ENCODE data around the gene ANKRD62.
"Not testable (repeated sequence)": the region's sequence is repeated elsewhere in the genome, so short reads cannot be mapped to it uniquely, and the experiment has no call there.

ANKRD62 gene

DNA sequence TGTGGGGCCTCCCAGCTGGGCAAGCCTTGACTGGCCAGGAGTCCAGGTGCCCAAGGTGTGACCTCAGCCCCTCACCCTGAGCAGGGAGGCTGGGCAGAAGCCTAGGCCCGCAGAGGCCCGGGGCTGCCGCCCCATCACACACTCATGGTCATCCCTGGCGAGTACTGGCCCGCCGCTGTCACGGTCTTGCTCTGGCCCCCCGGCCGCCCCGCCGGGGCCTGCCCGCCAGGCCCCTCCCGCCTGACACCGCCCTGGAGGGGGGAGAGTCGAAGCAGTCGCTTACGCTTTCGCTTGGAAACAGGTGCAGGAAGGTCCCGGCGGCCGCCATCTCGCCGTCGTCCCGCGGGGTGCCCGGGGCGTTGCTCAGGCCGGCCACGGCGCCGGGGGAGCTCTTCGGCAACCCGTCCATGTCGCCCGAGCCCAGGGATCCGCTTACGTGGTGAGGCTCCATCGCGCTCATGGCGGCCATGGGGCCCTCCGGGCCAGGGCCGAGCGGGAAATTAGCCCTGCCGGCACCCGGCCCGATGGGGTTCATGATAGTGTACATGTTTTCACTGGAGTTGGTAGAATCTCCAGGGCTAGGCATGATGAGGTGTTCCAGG lies 26.6 kb upstream of the ANKRD62 start:
- DNase-seq: no peak

DNA sequence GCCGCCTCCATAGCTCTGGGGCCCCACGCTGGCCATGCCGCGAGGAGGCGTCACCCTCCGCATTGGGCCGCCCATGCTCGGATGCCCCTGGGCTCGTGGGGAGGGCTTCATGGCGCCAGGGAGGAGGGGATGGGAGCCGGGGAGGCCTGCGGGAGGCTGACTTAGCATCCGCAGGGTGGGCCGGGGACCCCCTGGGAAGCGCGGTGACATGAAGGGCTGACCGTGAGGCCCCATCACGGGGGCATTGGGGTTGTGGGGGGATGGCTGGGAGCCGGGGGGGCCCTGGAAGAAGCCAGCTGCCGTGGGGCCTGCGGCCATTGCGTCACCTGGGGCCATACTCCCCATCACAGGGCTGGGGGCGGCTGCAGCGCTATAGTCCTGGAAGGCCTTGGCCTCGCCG lies 26.0 kb upstream of the ANKRD62 start:
- DNase-seq: no peak

DNA sequence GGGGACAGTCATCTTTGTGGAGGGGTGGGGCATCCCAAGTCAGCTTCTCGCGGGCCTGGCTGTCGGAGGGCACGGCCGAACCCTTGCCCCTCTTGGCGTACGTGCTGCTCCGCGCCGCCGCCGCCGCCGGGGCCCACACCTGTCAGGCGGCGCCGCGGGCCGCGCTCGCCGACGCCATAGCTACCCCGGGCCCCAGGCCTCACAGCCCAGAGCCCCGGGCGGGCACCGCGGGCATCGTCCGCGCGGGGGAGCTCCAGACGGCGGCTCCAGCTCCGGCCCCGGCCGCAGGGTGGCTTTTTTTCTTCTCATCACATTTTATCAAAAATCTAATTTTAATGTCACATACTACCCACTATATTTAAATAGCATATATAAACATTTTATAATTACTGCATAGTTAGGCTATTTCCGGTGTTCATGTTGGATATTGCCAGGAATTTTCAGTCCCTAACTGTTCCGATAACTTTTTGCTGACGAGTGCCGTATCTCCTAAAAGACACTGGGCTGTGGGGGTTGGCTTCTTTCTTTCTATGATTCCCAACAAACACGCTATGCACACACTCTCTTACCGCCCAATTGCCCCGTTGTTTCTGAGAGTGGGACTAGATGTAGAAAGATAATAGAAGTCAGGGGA lies 25.2 kb upstream of the ANKRD62 start:
- DNase-seq: not testable (repeated sequence)

DNA sequence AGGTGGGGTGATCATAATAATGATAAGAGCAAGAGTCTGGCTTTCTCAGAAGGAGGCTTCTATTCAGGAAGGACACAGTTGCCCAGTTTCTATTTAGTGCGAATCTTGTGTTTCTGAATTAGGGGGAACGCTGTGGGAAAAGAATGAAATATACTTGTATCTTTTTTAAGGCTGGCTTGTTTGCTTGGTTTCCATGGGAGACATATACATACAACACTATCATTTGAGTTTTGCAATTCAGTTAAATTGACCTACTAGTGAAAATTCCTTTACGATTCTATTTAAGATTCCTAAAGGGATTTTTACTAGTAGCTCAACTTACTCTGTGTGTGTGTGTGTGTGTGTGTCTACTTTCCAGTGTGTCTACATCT lies 24.7 kb upstream of the ANKRD62 start:
- no peak for DNase-seq

DNA sequence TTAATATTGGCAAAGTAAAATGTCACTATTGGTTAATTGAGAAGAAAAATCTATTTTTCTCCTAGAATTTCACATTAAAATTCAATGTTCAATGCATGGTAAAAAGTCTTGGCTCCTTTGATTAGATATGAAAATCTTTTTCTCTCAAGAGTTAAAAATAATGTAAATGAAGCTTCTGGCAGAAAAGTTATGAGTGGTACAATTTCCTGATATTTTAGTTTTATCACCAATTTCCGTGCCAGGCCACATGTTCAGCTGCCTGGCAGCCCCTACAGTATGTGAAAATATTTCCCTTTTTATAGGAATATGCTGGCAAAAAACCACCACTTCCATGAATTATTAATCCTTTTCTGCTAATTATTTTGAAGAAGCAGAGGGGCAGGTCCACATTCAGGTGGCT lies 22.6 kb upstream of the ANKRD62 start:
- DNase-seq: not testable (repeated sequence)

DNA sequence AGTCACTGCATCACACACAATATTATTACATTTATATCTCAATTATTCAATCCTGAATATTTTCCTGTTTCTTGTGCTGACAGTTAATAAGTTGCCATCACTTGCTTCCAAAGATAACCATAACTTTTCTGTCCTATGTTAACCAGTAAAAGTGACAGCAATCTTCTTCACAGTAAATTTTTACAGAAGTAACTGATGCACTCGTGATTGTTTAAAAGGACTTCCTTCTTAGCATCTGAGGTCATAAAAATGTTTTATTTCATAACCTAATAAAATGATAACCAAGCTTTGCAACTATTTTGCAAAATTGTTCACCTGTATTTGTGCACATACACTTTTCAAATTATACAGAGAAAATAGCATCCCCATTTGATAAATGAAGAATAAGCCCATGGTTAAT lies 20.6 kb upstream of the ANKRD62 start:
- no peak for DNase-seq

DNA sequence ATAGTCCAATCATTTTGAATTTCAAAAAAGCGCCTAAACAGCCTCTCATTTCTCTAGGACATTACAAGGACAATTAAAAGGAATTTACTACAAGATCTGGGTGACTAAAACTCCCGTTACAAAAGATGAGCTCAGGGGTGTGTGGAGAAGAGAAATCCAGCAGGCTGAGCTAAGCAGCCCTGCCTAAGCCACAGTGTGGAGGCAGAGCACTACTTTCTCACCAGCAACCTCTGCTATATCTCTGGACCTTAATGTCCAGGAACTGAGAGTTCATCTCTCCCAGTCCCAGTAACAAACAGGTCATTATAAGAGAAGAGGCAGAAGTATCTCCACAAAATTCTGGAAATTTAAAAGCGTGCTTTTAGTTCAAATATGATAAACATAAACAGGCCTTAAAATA lies 18.9 kb upstream of the ANKRD62 start:
- DNase-seq: no peak

DNA sequence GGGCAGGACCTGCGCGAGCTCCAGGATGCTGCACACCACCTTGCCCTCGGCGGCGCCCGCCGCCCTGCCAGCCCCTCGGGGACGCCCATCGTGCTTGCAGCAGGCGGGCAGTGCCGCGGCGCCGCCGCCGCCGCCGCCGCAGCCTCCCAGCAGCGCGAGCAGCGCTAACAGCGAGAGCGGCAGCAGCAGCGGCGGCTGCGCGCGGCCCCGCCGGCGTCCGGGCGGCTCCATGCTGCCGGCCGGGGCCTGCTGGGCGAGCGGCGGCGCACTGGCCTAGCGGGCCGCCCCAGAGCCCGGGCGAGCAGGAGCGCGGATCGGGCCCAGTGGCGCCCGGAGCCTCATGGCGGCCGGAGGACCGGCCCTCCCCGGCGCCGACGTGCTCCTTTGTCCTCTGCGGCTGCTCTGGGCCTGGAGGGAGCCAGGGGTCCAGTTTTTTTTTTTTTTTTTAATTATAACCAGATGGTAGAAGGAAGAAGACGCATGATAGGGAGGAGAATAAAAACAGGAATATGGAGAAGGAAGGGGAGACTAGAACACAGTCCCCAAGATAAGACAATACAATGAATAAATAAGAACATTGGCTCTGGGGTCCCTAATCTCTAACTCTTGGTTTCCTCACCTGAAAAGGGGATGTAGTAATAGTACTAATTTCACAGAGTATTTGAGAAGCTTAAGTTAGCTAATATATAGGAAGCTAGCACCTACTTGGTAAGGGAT lies 17.1 kb upstream of the ANKRD62 start:
- DNase-seq: no peak

DNA sequence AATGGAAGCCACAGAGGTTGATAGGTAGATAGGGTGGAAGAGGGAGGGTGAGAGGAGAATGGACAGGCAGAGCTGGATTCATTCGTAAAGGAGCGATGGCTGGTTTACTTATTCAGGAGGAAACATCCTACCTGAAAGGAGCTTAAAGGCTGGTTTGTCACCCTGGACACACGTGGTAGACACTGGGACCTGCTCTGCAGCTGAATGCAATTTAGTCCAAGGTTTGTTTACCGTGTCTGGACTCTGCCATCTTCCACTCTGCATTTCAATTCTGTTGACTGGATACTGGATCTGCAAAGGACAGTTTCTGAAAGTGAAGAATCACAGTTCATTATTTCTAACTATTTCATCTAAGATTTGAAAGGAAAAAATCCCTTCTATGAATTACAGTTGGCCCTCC lies 15.6 kb upstream of the ANKRD62 start:
- not testable (repeated sequence) for DNase-seq

DNA sequence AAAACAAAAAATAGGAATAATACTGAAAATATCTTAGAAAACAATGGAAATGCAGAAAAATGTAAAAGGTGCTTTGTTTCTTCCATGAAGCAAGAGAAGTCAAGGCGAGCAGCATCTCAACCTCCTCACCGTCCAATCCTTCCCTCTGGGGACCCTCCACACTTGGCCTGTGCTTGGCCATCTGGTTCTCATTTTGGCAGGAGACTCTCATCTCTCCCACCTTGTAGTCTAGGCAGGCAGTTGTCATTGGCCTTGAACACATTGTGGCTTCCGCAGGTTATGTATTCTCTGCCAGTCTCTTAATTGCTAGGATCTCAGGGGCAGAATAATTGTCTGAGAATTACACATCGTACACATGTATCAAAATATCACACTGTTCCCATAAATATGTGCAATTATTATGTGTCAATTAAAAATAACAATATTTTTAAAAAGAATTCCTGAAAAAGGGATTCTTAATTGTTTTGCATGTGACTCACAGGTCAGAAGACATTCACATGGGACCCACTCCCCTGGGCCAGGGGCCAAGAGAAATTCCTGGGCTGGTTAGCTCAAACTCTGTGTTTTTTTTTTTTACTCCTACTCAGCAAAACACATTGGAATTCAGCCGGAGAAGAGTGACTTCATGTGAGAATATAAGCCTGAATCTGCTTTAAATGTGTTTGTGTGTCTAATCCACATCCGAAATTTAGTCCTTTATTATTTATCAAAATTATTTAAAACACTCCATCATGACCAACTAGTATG lies 14.0 kb upstream of the ANKRD62 start:
- no peak for DNase-seq

DNA sequence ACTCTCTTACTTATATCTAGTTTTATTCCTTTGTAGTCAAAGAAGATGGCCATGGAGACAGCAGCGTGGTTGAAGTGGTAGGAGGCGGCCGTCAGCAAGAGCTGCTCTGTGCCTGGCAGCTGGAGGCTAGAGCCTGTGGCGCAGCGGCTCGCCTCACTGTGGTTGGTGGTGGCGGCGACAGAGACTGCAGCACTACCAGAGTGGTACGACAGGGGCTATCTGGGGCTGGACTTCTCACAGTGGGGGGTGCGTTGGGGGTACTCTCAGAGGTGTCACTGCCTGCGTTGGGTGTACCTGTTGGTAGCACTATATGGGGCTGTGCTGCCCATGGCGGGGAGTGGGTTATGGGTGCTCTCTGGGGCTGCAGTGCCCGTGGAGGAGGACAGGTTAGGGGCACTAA lies 8.5 kb upstream of the ANKRD62 start:
- DNase-seq: no peak

DNA sequence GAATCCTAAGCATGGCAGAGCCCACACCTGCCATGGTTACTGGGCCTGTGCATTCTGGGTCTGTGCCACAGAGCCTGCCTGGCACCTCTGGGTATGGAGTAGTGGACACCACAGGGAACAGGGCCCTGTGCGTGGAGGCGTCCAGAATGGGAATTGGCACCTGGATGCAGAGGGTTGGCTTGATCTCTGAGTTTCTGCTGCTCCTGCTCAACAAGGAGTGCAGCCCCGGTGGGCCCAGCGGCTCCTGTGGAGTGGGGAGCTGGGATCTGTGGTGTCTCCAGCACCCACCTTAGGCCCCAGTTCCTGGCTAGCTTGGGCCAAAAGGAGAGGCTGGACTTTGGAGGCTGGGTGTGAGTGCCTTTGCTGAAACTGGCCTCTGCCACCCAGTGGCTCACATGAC lies 7.9 kb upstream of the ANKRD62 start:
- no peak for DNase-seq

DNA sequence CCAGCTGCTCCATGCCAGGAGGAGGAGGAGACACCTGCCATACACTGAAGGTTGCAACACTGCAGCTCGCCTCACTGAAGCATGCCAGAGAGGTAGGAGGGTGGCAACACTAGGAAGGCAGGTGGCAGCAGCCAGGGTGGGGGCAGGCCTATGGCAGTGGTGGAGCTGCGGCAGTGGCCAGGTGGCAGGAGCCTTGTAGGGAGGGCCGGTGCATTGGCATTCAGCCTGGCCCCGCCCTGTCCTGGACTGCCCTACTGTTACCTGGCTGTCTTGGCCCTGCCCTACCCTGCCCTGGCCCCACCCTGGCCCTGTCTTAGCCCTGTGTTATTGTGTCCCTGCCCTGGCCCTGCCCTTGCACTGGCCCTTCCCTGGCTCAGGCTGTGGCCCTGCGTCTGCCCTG lies 7.4 kb upstream of the ANKRD62 start:
- DNase-seq: no peak

DNA sequence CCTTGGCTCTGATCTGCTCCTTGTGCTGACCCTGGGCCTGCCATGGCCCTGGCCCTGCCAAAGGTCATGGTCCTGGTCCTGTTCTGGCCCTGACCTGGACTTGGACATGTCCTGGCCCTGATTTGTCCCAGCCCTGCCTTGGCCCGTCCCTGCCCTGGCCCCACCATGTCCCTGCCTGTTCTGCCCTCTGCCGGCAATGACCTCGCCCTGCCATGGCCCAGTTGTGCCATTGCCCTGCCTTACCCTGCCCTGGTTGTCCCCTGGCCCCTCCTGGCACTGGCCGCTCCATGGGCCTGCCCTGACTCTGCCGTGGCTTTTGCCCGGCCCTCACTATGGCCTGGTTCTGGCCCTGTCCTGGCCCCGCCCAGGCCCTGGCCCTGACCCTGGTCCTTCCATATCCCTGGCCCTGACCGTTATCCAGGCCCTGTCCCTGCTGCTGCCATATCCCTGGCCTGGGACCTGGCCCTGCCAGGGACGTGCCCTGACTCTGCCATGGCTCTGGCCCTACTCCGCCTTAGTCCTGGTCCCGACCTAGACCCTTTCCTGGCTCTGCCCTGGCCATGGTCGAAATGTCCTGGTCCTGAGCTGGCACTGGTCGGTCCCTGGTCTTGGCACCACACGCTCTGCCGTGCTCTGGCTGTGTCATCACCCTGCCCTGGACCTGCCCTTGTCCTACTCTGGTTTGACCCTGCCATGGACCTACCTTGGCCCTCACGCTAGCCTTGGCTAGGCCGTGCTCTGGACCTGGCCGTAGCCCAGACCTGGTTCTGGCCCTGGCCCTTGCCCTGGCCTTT lies 6.8 kb upstream of the ANKRD62 start:
- DNase-seq: no peak

DNA sequence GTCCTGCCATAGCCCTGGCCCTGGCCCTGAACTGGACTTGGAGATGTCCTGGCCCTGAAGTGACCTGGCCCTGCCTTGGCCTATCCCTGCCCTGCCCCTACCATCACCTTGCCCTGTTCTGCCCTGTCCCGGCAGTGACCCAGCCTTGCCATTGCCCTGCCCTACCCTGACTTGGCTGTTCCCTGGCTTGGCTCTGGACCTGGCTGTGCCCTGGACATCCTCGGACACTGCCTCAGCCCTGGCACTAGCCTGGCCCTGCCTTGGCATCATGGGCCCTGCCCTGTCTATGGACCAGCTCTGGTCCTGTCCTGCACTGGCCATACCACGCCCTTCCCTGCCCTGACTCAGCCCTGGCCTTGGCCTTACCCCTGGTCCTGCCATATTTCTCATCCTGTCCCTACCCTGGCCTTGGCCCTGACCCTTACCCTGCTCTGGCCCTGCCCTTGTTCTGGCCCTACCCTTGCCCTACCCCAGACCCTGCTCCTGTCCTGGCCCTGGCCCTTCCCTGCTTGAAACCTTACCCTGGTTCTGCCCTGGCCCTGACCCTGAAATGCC lies 6.1 kb upstream of the ANKRD62 start:
- DNase-seq: no peak

DNA sequence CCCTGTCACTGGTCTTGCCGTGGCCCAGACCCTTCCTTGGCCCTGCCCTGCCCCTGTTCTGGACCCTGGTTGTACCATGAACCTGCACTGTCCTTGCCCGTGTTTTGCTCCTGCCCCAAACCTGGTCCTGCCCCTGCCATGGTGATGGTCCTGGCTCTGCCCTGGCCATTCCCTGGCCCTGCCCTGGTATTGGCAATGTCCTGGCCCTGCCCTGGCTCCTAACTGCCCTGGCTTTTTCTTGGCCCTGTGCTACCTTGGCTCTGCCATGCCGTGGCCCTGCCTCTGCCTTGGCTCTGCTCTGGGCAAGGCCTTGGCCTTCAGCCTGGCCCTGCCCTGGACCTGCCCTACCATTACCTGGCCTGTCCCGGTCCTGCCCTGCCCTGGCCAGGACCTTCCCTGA lies 5.5 kb upstream of the ANKRD62 start:
- no peak for DNase-seq

DNA sequence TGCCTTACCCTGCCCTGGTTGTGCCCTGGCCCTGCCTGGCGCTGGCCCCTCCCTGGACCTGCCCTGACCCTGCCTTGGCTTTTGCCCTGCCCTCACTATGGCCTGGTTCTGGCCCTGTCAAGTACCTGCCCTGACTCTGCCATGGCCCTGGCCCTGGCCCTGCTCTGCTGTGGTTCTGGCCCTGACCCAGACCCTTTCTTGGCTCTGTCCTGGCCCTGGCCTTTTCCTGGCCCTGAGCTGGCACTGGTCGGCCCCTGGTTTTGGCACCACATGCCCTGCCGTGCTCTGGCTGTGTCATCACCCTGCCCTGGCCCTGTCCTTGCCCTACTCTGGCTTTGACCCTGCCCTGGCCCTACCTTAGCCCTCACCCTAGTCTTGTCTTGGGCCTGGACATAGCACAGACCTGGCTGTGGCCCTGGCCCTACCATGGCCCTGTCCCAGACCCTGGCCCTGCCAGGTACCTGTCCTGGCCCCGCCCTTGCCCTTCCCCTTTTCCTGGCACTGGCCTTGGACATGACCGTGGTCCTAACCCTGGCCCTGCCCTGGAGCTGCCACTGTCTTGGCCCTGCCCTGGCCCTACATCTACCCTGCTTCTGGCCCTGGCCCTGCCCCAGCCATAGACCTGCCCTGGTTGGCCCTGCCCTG lies 4.8 kb upstream of the ANKRD62 start:
- no peak for DNase-seq

DNA sequence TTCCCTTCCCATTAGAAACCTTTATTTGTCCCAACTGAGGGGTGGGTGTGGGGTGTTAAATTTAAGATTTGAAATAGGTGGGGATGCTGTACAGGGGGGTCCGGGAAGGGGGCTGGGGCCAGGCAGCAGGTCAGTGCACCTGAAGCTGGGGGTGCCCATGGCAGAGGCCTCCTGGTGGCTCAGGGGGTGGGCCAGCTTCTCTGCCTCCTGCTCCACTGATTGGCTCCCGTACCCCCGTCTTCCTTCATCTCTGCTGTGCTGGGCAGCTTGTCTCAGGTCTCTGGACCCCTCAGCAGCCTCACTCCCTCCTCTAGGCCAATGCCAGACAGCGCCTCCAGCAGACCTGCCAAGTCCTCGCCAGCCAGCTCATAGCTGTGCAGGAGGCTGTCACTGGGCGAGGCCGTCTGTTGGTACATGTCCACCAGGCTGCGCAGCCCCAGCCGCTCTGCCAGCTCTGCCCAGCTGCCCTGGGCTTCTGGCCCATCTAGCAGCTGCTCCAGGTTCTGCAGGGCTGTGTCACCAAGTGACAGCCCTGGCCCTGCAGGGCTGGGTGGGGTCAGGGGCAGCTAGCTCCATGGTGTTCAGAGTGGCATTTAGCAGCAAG lies 2.0 kb upstream of the ANKRD62 start:
- DNase-seq: no peak

DNA sequence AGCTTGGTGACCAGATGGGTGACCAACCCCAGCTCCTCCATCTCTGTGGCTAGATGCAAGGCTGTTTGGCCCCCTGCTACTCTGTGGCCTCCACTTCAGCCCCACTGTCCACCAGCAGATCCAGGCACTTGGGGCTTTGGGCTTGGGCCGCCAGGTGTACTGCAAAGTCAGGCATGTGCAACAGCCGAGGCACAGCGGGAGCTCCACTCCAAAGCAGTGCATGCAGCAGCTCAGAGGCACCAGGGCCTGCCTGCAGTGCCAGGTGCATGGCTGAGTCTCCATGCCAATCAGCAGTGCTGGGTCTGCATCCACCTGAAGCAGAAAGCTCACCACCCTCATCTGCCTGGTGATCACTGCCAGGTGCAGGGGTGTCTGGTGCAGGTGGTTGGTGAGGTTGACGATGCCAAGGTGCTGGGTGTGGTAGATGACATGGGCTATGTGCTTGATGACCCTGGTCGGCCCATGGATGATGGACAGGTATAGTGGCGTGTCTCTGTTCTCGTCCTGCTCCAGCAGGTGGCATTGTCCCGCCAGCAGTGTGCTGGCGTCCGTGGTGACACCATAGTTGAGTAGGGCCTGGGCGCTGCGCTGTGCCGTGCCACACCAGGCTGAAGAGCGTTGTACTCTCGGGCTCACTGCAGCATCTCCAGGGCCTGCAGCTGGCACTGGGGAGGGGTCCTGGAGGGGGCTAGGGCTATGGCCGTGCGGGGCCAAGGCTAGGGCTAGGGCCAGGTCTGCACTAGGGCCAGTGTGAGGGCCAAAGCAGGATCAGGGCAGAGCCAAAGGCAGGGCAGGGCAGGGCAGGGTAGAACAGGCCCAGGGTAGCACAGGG lies 1.0 kb upstream of the ANKRD62 start:
- DNase-seq: no peak

DNA sequence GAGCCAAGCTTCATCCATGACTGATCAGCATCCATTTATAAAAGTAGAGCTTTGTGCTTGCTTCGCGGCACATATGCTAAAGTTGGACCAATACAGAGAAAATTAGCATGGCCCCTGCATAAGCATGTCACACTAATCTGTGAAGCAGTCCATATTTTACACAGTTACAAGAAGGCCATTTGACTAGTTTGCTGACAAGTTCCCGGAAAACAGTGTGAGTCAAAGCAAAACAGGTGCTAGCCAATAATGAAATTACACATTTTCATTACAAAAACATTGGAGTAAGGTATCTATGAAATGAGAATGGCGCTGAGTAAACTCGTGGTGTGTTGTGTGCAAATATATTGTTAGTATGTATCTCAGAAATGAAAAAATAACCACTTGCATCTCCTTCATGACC lies 4.7 kb downstream of the ANKRD62 start:
- DNase-seq: no peak

DNA sequence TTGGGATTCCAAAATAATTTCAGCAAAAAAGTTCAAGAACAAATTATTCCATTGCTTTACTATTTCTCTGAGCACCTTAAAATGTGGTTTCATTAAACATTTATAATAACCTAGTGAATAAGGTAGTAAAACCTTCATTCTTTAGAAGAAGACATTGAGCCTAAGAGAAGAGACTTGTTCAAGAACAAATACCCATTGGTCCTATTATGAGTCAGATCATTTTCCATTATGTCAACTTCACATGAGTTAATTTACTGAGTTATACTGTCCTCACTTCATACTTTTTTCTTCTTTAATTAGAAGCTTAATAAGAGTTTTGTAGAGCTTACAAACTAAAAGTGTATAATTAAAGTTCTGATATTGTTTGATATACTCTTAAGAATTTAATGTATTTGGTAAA lies 5.5 kb downstream of the ANKRD62 start:
- no peak for DNase-seq
